GM12878 (cell line): ENCODE results near the gene PCYT1B. TPM values are rescaled to one million over a fixed set of nuclear protein-coding genes. Genes with fewer than 3 reads are reported as not detected.

Experiments used
- ATAC-seq: fragments of 200-7000 bp; cut with Tn5 transposase; 3 replicates; pipeline ENCODE4 v1.9.1; 2020; ENCODE audit warnings: mild to moderate bottlenecking, moderate library complexity
- BruUV-seq: library from RNA; stranded (reverse); fragments of 400-500 nt; replicated peaks from 2 replicates; lab custom pipeline; 2021; lab: Mats Ljungman, UMichigan
- CTCF ChIA-PET: fragments of 300-600 bp; sonication (Branson Sonifier 250); formaldehyde crosslinking; extraction: SDS; loops from one replicate; lab custom pipeline; 2021; ENCODE audit warnings: inconsistent platforms; lab: Yijun Ruan, JAX
- POLR2A ChIA-PET: fragments of 350-600 bp; formaldehyde crosslinking; extraction: SDS; loops from one replicate; lab custom pipeline; 2021; ENCODE audit warnings: inconsistent platforms; lab: Charles Lee
- RAD21 ChIA-PET: fragments of 300-600 bp; sonication (Branson Sonifier 250); formaldehyde crosslinking; loops from one replicate; lab custom pipeline; 2023; ENCODE audit warnings: antibody characterized with exemption; ENCODE audit not compliant: unreplicated experiment; lab: Charles Lee
- SMC1A ChIA-PET: fragments of 300-600 bp; sonication (Branson Sonifier 250); formaldehyde crosslinking; loops from one replicate; lab custom pipeline; 2023; ENCODE audit not compliant: unreplicated experiment, uncharacterized antibody; lab: Charles Lee
- DNase-seq: peaks from one replicate; pipeline ENCODE4 v3.0.0-alpha.2; 2011; ENCODE audit warnings: low read depth, low spot score
- FAIRE-seq: peaks from 3 replicates; lab custom pipeline; 2011; peaks lifted over from hg19 to GRCh38; lab: Jason Lieb, UNC
- H2AFZ ChIP-seq: 2 replicates; pipeline ENCODE4 v1.6.0; 2011; ENCODE audit warnings: low read depth, low read length, control low read depth; ENCODE audit not compliant: control insufficient read depth
- H3K27ac ChIP-seq: 2 replicates; pipeline ENCODE4 v1.5.1; 2011; ENCODE audit warnings: control low read depth; ENCODE audit not compliant: control insufficient read depth, insufficient read depth
- H3K27me3 ChIP-seq, 2 experiments: replicated peaks in 1 of 2; 2 replicates each; pipeline versions ENCODE4 v1.6.0 to v1.6.1; 2011; ENCODE audit warnings: low read length in 1 of 2; ENCODE audit not compliant: control insufficient read depth in 2 of 2, insufficient read depth in 2 of 2
- H3K36me3 ChIP-seq, 2 experiments: 2 replicates each; pipeline ENCODE4 v1.5.1; 2011; ENCODE audit warnings: low read length in 1 of 2; ENCODE audit not compliant: control insufficient read depth in 2 of 2, insufficient read depth in 2 of 2
- H3K4me1 ChIP-seq: 2 replicates; pipeline ENCODE4 v1.6.1; 2011; ENCODE audit warnings: mild to moderate bottlenecking, low read length, moderate library complexity, mixed read lengths; ENCODE audit not compliant: control insufficient read depth, insufficient read depth
- H3K4me2 ChIP-seq: 2 replicates; pipeline ENCODE4 v1.6.0; 2011; ENCODE audit warnings: control low read depth; ENCODE audit not compliant: control insufficient read depth, insufficient read depth
- H3K4me3 ChIP-seq: fragments of 200-600 bp; sonication (generic); 2 replicates; pipeline ENCODE4 v1.5.1; 2016
- H3K79me2 ChIP-seq: 2 replicates; pipeline ENCODE4 v1.6.0; 2011; ENCODE audit warnings: low read length; ENCODE audit not compliant: control insufficient read depth, insufficient read depth
- H3K9ac ChIP-seq: 2 replicates; pipeline ENCODE4 v1.8.0; 2011; ENCODE audit warnings: low read length, control low read depth, mixed read lengths; ENCODE audit not compliant: control insufficient read depth, insufficient read depth
- H3K9me3 ChIP-seq: replicated peaks from 3 replicates; pipeline ENCODE4 v1.5.1; 2011; ENCODE audit warnings: mild to moderate bottlenecking, low read length; ENCODE audit not compliant: control insufficient read depth, insufficient read depth
- H4K20me1 ChIP-seq: 2 replicates; pipeline ENCODE4 v1.6.0; 2011; ENCODE audit not compliant: control insufficient read depth, insufficient read depth
- BCL11A ChIP-seq: IDR thresholded peaks from 2 replicates; pipeline ENCODE4 v1.6.1; 2011; ENCODE audit warnings: low read depth, low read length
- BMI1 ChIP-seq: fragments of 450-650 bp; IDR thresholded peaks from 2 replicates; pipeline ENCODE4 v1.6.1; 2016; ENCODE audit warnings: mild to moderate bottlenecking, moderate library complexity, borderline replicate concordance
- CEBPZ ChIP-seq: fragments of 150-350 bp; IDR thresholded peaks from 2 replicates; pipeline ENCODE4 v1.6.1; 2016; ENCODE audit warnings: low read depth, low read length
- CHD2 ChIP-seq: IDR thresholded peaks from 2 replicates; pipeline ENCODE4 v1.6.1; 2011; ENCODE audit warnings: low read depth, low read length, improper control_type of control experiment, borderline replicate concordance
- FOS ChIP-seq: IDR thresholded peaks from 3 replicates; pipeline ENCODE4 v1.6.1; 2011; ENCODE audit warnings: borderline replicate concordance; ENCODE audit not compliant: insufficient read length; ENCODE audit errors: extremely low read depth
- HCFC1 ChIP-seq: fragments of 150-350 bp; IDR thresholded peaks from 2 replicates; pipeline ENCODE4 v1.6.1; 2014; ENCODE audit warnings: low read length
- LARP7 ChIP-seq: fragments of 450-650 bp; IDR thresholded peaks from 2 replicates; pipeline ENCODE4 v1.6.1; 2017; ENCODE audit warnings: mild to moderate bottlenecking
- MAX ChIP-seq: IDR thresholded peaks from 2 replicates; pipeline ENCODE4 v1.6.1; 2012; ENCODE audit warnings: low read depth, low read length, improper control_type of control experiment
- MLLT1 ChIP-seq: fragments of 450-650 bp; IDR thresholded peaks from 2 replicates; pipeline ENCODE4 v1.6.1; 2016; ENCODE audit warnings: mild to moderate bottlenecking
- NBN ChIP-seq: fragments of 450-650 bp; IDR thresholded peaks from 2 replicates; pipeline ENCODE4 v1.6.1; 2016
- NFXL1 ChIP-seq: fragments of 450-650 bp; IDR thresholded peaks from 2 replicates; pipeline ENCODE4 v1.6.1; 2017; ENCODE audit warnings: antibody characterized with exemption, mild to moderate bottlenecking, borderline replicate concordance
- NRF1 ChIP-seq: conservative IDR thresholded peaks from 2 replicates; pipeline ENCODE4 v1.6.1; 2011; ENCODE audit warnings: mild to moderate bottlenecking, low read depth, low read length, improper control_type of control experiment
- RELA ChIP-seq: fragments of 450-650 bp; IDR thresholded peaks from 2 replicates; pipeline ENCODE4 v1.8.0; 2014; ENCODE audit warnings: borderline replicate concordance; ENCODE audit not compliant: partially characterized antibody
- REST ChIP-seq: IDR thresholded peaks from 2 replicates; pipeline ENCODE4 v1.6.1; 2012; ENCODE audit warnings: mild to moderate bottlenecking, low read depth, low read length
- SMC3 ChIP-seq: IDR thresholded peaks from 2 replicates; pipeline ENCODE4 v1.6.1; 2011; ENCODE audit warnings: low read length, improper control_type of control experiment, borderline replicate concordance
- TCF12 ChIP-seq: IDR thresholded peaks from 2 replicates; pipeline ENCODE4 v1.6.1; 2011; ENCODE audit warnings: low read depth, mild to moderate bottlenecking, low read length
- ZNF384 ChIP-seq: IDR thresholded peaks from 2 replicates; pipeline ENCODE4 v1.6.1; 2012; ENCODE audit warnings: low read depth, mild to moderate bottlenecking, low read length, improper control_type of control experiment, borderline replicate concordance
- in situ Hi-C: fragments of 300-500 bp; cut with MboI; formaldehyde crosslinking; loops from 9 replicates; pipeline ENCODE4 v1.14.3; 2018; ENCODE audit warnings: mixed read lengths
- intact Hi-C: fragments of 100-400 bp; cut with micrococcal nuclease; formaldehyde crosslinking; loops from one replicate; pipeline ENCODE4 v1.14.2; 2022; ENCODE audit not compliant: unreplicated experiment
- polyA plus RNA-seq, 11 experiments: library from polyadenylated mRNA; depleted of rRNA in 4 of 11; unstranded in 6 of 11; stranded (reverse) in 5 of 11; fragments of >200 nt; fragmentation: Nextera tagmentation in 4 of 11; fragmentation: Illumina TruSeq in 1 of 11; extraction: Ambion mirVana in 4 of 11; extraction: Trizol in 1 of 11; gene quantifications; 1 replicate in 1 of 11; 2 replicates in 10 of 11; pipeline versions ENCODE4 v1.2.1 to v1.2.3, GENCODE V29; 2011 to 2016; ENCODE audit warnings: inconsistent platforms in 2 of 11, missing spikeins in 2 of 11, low read depth in 1 of 11
- total RNA-seq, 4 experiments: library from RNA; depleted of rRNA in 3 of 4; stranded (reverse); fragments of >200 nt in 3 of 4; fragmentation: Illumina TruSeq in 1 of 4; extraction: Trizol in 1 of 4; gene quantifications; 2 replicates each; pipeline versions ENCODE4 v1.2.1 to v1.2.3, GENCODE V29; 2013 to 2021

PCYT1B gene
- total and polyA plus RNA-seq, 10 of the 15 experiments (the other 5 are each of a cell fraction or from before 2014, with no cell fraction given), result 0.10 TPM; not detected in 9

GRCh38 chrX:24662352-24662751 is 15.2 kb upstream of the PCYT1B start (continued):
- TF ChIP-seq CEBPZ, result no peak
- TF ChIP-seq LARP7, result no peak
- no peak for TF ChIP-seq ZNF384
- TF ChIP-seq FOS, result no peak
- TF ChIP-seq MLLT1, result no peak
- TF ChIP-seq HCFC1, result no peak

GRCh38 chrX:24661292-24661691 is 14.1 kb upstream of the PCYT1B start:
- no peak overlapping the region for H3K27ac ChIP-seq
- no peaks in the 10 kb centered on the region for H4K20me1 ChIP-seq
- SMC1A ChIA-PET, result no interaction called here
- no peak overlapping the region for H2AFZ ChIP-seq
- RAD21 ChIA-PET, result no interaction called here
- no peak overlapping the region for H3K9ac ChIP-seq
- DNase-seq (no peak), ATAC-seq (no peak), FAIRE-seq (no peak)
- no peaks in the 10 kb centered on the region for H3K4me1 ChIP-seq
- H3K4me2 ChIP-seq, result no peak overlapping the region
- H3K27me3 ChIP-seq, result peaks cover 0 to 2% of the 10 kb centered on the region in 2 experiments; a peak in 2 of 4 replicates
- in situ Hi-C loops, result no loop called here
- BruUV-seq, result no TSS peak
- POLR2A ChIA-PET, result no interaction called here
- no peaks in the 10 kb centered on the region for H3K9me3 ChIP-seq
- no peaks in the 10 kb centered on the region for H3K79me2 ChIP-seq
- no peaks in the 10 kb centered on the region for H3K36me3 ChIP-seq
- CTCF ChIA-PET, result no interaction called here
- no peak overlapping the region for H3K4me3 ChIP-seq
- intact Hi-C loops, result no loop called here
- TF ChIP-seq BMI1 (no peak), ZNF384 (no peak), FOS (no peak), BCL11A (no peak), SMC3 (no peak), MAX (no peak), NFXL1 (no peak), REST (no peak), RELA (no peak), TCF12 (no peak), CHD2 (no peak), NBN (no peak), NRF1 (no peak)
